DOHH2 (cell line): Measurements from ENCODE around the gene TEC.
"Not testable (repeated sequence)": the region's sequence is repeated elsewhere in the genome, so short reads cannot be mapped to it uniquely, and the experiment has no call there.

Experiments used
- H3F3A ChIP-seq: fragments of 200-600 bp; sonication (generic), shearing (Covaris generic); 2 replicates; pipeline ENCODE4 v1.6.0; 2016; ENCODE audit warnings: antibody characterized with exemption, mild to moderate bottlenecking; ENCODE audit not compliant: control insufficient read depth, insufficient read depth
- H3K27ac ChIP-seq: fragments of 200-600 bp; sonication (generic); 2 replicates; pipeline ENCODE4 v1.5.1; 2014; ENCODE audit warnings: low read depth, mild to moderate bottlenecking, low read length, moderate library complexity
- H3K27me3 ChIP-seq: fragments of 200-600 bp; sonication (generic); 2 replicates; pipeline ENCODE4 v1.6.1; 2014; ENCODE audit warnings: mild to moderate bottlenecking, low read length, mixed read lengths; ENCODE audit not compliant: control insufficient read depth
- H3K36me3 ChIP-seq: fragments of 200-600 bp; sonication (generic); 2 replicates; pipeline ENCODE4 v1.6.1; 2014; ENCODE audit warnings: mild to moderate bottlenecking, low read length, moderate library complexity, mixed read lengths; ENCODE audit not compliant: control insufficient read depth
- H3K4me1 ChIP-seq: fragments of 200-600 bp; sonication (generic); 2 replicates; pipeline ENCODE4 v1.6.1; 2014; ENCODE audit warnings: mild to moderate bottlenecking, low read length, mixed read lengths; ENCODE audit not compliant: control insufficient read depth
- H3K4me2 ChIP-seq: fragments of 200-600 bp; sonication (generic); 2 replicates; pipeline ENCODE4 v1.6.0; 2014; ENCODE audit warnings: mild to moderate bottlenecking, low read length, moderate library complexity
- H3K4me3 ChIP-seq: fragments of 200-600 bp; sonication (generic); 2 replicates; pipeline ENCODE4 v1.5.1; 2014; ENCODE audit warnings: mild to moderate bottlenecking, low read length, mixed read lengths
- H3K79me2 ChIP-seq: fragments of 200-600 bp; sonication (generic); 2 replicates; pipeline ENCODE4 v1.6.1; 2014; ENCODE audit warnings: mild to moderate bottlenecking, low read length, mixed read lengths; ENCODE audit not compliant: control insufficient read depth
- H3K9me2 ChIP-seq: fragments of 200-600 bp; sonication (generic); replicated peaks from 2 replicates; pipeline ENCODE4 v1.6.1; 2014; ENCODE audit warnings: mild to moderate bottlenecking, low read length, mixed read lengths; ENCODE audit not compliant: control insufficient read depth
- H3K9me3 ChIP-seq: fragments of 200-600 bp; sonication (generic); 2 replicates; pipeline ENCODE4 v1.6.1; 2014; ENCODE audit warnings: antibody characterized with exemption, low read length, mixed read lengths; ENCODE audit not compliant: control insufficient read depth, insufficient read depth
- H4K20me1 ChIP-seq: fragments of 200-600 bp; sonication (generic); 2 replicates; pipeline ENCODE4 v1.6.0; 2014; ENCODE audit warnings: low read depth, mild to moderate bottlenecking, antibody characterized with exemption, low read length, moderate library complexity; ENCODE audit not compliant: control insufficient read depth, insufficient read depth
- EZH2phosphoT487 ChIP-seq: fragments of 200-600 bp; sonication (generic); IDR thresholded peaks from 2 replicates; pipeline ENCODE4 v1.6.1; 2017; ENCODE audit warnings: borderline replicate concordance, mild to moderate bottlenecking, antibody characterized with exemption, low read length, moderate library complexity, mixed read lengths
- TF ChIP-seq, protein P1 (sequence below): fragments of 200-600 bp; sonication (generic); IDR thresholded peaks from one replicate; pipeline ENCODE4 v1.5.1; 2014; ENCODE audit warnings: antibody characterized with exemption, mild to moderate bottlenecking, low read depth, low read length; ENCODE audit not compliant: poor library complexity, severe bottlenecking

The TEC gene

DNA sequence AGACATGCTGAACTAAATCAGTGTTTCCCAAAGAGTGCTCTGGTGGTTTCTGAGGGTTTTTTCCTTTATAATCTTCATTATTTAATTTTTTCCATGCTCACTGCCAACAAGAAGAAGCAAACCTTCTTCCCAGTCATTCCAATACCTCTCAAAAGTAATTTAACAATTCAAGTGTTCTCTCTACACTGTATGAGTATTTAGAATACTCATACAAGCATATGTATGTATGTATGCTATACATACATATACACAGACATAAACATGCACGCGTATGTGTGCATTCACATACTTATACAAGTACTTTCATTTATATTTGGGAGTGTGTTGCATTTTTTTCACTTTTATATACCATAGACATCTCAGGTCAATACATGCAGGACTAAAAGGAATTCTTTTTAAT lies 81.2 kb downstream of the TEC start:
- no peak for TF ChIP-seq EZH2phosphoT487
- TF ChIP-seq, protein P1, sequence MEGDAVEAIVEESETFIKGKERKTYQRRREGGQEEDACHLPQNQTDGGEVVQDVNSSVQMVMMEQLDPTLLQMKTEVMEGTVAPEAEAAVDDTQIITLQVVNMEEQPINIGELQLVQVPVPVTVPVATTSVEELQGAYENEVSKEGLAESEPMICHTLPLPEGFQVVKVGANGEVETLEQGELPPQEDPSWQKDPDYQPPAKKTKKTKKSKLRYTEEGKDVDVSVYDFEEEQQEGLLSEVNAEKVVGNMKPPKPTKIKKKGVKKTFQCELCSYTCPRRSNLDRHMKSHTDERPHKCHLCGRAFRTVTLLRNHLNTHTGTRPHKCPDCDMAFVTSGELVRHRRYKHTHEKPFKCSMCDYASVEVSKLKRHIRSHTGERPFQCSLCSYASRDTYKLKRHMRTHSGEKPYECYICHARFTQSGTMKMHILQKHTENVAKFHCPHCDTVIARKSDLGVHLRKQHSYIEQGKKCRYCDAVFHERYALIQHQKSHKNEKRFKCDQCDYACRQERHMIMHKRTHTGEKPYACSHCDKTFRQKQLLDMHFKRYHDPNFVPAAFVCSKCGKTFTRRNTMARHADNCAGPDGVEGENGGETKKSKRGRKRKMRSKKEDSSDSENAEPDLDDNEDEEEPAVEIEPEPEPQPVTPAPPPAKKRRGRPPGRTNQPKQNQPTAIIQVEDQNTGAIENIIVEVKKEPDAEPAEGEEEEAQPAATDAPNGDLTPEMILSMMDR, result no peak
- peaks cover 43% of the 10 kb centered on the region for H3K4me1 ChIP-seq
- no peaks in the 10 kb centered on the region for H3K9me2 ChIP-seq
- H3K27ac ChIP-seq, result no peak overlapping the region
- peaks cover 6% of the 10 kb centered on the region; the same call in 1 of the 2 replicates for H3F3A ChIP-seq
- no peaks in the 10 kb centered on the region for H4K20me1 ChIP-seq
- H3K27me3 ChIP-seq, result no peaks in the 10 kb centered on the region
- no peak overlapping the region for H3K4me2 ChIP-seq
- H3K36me3 ChIP-seq, result peaks cover 11% of the 10 kb centered on the region
- peaks cover 71% of the 10 kb centered on the region for H3K79me2 ChIP-seq
- no peaks in the 10 kb centered on the region for H3K9me3 ChIP-seq
- no peak overlapping the region for H3K4me3 ChIP-seq

DNA sequence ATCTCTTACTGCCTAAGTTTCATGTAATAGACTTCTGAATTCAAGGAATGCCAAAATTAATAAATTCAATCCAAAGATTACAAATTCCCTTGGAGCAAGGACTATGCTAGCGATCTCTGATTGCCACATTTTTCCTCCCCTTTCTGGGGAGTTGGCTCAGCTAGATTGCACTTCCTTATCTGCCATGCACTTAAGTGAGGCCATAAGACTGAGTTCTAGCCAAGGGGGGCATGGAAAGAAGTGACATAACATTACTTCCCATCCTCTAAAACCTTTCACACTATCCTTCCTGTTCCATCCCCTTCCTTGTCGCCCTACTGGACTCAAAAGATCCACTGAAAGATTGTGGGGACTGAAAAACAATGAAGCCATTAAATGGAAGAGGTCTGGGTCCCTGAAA lies 81.8 kb downstream of the TEC start:
- TF ChIP-seq, protein P1, result no peak
- TF ChIP-seq EZH2phosphoT487, result no peak
- no peak overlapping the region for H3K27ac ChIP-seq
- peaks cover 6% of the 10 kb centered on the region; the same call in 1 of the 2 replicates for H3F3A ChIP-seq
- no peak overlapping the region for H3K4me3 ChIP-seq
- no peak overlapping the region for H3K4me2 ChIP-seq
- H3K9me3 ChIP-seq, result no peaks in the 10 kb centered on the region
- peaks cover 72% of the 10 kb centered on the region for H3K79me2 ChIP-seq
- no peaks in the 10 kb centered on the region for H4K20me1 ChIP-seq
- peaks cover 37% of the 10 kb centered on the region for H3K4me1 ChIP-seq
- H3K9me2 ChIP-seq, result no peaks in the 10 kb centered on the region
- H3K27me3 ChIP-seq, result no peaks in the 10 kb centered on the region
- H3K36me3 ChIP-seq, result peaks cover 15% of the 10 kb centered on the region

DNA sequence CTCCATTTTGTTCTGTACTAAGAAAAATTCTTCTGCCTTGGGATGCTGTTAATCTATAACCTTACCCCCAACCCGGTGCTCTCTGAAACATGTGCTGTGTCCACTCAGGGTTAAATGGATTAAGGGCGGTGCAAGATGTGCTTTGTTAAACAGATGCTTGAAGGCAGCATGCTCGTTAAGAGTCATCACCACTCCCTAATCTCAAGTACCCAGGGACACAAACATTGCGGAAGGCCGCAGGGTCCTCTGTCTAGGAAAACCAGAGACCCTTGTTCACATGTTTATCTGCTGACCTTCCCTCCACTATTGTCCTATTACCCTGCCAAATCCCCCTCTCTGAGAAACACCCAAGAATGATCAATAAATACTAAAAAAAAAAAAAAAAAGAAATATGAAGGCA lies 82.6 kb downstream of the TEC start:
- H3K79me2 ChIP-seq, result peaks cover 70% of the 10 kb centered on the region

DNA sequence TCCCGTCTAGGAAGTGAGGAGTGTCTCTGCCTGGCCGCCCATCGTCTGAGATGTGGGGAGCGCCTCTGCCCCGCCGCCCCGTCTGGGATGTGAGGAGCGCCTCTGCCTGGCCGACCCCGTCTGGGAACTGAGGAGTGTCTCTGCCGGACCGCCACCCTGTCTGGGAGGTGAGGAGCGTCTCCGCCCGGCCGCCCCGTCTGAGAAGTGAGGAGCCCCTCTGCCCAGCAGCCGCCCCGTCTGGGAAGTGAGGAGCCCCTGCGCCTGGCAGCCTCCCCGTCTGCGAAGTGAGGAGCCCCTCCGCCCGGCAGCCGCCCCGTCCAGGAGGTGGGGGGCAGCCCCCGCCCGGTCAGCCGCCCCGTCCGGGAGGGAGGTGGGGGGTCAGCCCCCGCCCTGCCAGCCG lies 83.2 kb downstream of the TEC start:
- not testable (repeated sequence) for H3K4me3 ChIP-seq, H3K9me3 ChIP-seq, H3K9me2 ChIP-seq, H3K4me2 ChIP-seq, H3K27ac ChIP-seq, H4K20me1 ChIP-seq, H3K27me3 ChIP-seq, H3F3A ChIP-seq
- H3K4me1 ChIP-seq, result peaks cover 23% of the 10 kb centered on the region
- peaks cover 63% of the 10 kb centered on the region for H3K79me2 ChIP-seq
- H3K36me3 ChIP-seq, result peaks cover 15% of the 10 kb centered on the region

More for the DNA sequence above, 82.6 kb downstream of the TEC start:
- peaks cover 29% of the 10 kb centered on the region for H3K4me1 ChIP-seq
- not testable (repeated sequence) for H4K20me1 ChIP-seq, H3F3A ChIP-seq, H3K27ac ChIP-seq, H3K27me3 ChIP-seq, H3K4me2 ChIP-seq, H3K9me2 ChIP-seq, H3K4me3 ChIP-seq, H3K9me3 ChIP-seq
- peaks cover 15% of the 10 kb centered on the region for H3K36me3 ChIP-seq
